ENCODE results near the gene SEPTIN7. TPM values are rescaled to one million over a fixed set of nuclear protein-coding genes. Genes with fewer than 3 reads are reported as not detected.
A peak's percentile ranks its signal among the peaks of the same experiment; 100 is the strongest.

SEPTIN7 gene
- total RNA-seq, 1 donor from 2014 or later, result 151 TPM

DNA sequence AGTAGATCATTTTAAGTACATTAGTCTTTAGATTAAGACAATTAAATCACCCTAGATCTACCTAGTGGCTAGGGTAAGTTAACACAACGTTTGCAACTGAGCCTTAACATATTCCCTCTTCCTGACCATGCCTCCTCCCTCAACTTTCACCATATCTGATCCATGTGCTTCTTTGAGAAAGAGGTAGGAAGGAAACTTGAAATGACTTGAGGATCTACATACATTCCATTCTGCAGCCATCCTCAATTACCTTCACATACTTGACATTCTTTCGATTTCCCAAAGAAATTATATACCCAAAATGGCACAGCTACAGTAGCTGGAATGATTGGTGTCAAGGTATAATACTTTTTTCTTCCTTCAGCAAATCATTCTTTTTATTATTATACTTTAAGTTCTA is 12.9 kb upstream of the SEPTIN7 start:
- Histone ChIP-seq H3K27ac (no peak overlapping the region), H3K36me3 (no peaks in the 10 kb centered on the region), H3K4me3 (no peak overlapping the region), H3K27me3 (no peaks in the 10 kb centered on the region), H3K4me1 (no peaks in the 10 kb centered on the region), H3K9me3 (no peaks in the 10 kb centered on the region)
- TF ChIP-seq POLR2AphosphoS5 (IDR thresholded peaks at IDR 0.05; ENCODE audit: insufficient read depth in 1 of 2, low read depth in 1 of 2) (no peak), POLR2A (IDR thresholded peaks at IDR 0.05) (no peak)
- TF ChIP-seq, protein P1, sequence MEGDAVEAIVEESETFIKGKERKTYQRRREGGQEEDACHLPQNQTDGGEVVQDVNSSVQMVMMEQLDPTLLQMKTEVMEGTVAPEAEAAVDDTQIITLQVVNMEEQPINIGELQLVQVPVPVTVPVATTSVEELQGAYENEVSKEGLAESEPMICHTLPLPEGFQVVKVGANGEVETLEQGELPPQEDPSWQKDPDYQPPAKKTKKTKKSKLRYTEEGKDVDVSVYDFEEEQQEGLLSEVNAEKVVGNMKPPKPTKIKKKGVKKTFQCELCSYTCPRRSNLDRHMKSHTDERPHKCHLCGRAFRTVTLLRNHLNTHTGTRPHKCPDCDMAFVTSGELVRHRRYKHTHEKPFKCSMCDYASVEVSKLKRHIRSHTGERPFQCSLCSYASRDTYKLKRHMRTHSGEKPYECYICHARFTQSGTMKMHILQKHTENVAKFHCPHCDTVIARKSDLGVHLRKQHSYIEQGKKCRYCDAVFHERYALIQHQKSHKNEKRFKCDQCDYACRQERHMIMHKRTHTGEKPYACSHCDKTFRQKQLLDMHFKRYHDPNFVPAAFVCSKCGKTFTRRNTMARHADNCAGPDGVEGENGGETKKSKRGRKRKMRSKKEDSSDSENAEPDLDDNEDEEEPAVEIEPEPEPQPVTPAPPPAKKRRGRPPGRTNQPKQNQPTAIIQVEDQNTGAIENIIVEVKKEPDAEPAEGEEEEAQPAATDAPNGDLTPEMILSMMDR (IDR thresholded peaks at IDR 0.05), result no peak
- intact Hi-C loops (cut with DNase I), result no loop called here
- no peak for DNase-seq (ENCODE audit: extremely low spot score in 2 of 2)

DNA sequence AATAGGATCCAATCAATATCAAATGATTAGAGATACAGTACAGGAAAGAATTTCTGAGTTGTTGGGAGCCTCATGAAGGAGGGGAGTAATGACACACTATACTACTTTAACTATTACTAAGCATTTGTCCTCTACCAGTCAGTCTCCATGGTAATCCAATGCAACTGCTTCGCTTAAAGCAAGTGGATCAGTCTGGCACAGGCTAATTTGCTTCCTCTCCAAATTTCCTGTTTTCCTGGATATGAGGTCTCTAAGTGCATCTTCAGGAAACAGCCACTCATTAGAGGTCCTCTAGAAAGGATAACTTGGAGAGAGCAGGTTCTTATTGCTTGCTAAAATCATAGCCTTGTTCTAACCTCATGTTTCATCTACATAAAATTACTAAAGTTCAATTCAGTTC is 8.4 kb upstream of the SEPTIN7 start:
- Histone ChIP-seq H3K27me3 (no peaks in the 10 kb centered on the region), H3K36me3 (no peaks in the 10 kb centered on the region), H3K4me1 (no peaks in the 10 kb centered on the region), H3K27ac (no peak overlapping the region), H3K9me3 (no peaks in the 10 kb centered on the region), H3K4me3 (no peak overlapping the region)
- TF ChIP-seq, protein P1 (IDR thresholded peaks at IDR 0.05), result no peak
- no peak for TF ChIP-seq POLR2AphosphoS5 (IDR thresholded peaks at IDR 0.05; ENCODE audit: insufficient read depth in 1 of 2, low read depth in 1 of 2)
- no peak for DNase-seq (ENCODE audit: extremely low spot score in 2 of 2)
- intact Hi-C loops (cut with DNase I), result no loop called here

DNA sequence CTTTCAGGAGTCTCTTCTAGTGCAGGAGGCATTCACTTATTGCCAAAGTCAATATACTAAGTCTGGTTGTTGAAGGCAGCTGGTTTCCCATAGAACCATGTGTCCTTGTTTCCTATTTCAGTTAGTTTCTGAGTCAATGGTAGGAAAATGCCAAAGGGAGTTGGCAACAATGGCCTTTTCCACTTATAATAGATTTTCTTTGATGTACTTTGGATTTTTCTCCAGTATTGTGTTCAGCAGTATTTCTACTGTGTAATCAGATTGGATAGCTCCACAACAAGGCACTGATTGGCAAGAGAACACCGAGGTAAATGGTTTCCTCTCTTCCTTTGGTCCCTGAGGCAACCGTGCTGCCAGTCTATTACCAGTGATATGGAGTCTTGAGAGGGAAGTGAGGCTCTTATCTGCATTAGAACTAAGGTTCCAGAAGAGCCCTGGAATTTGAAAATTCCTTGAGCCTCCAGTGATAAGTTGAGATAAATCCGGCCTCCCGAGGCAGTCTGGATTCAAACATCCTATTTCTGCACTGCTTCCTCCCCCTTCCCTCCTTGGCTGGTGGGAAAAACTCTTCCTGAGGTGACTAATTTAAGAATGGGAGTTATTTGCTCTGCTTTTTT is 7.9 kb upstream of the SEPTIN7 start:
- no peak for DNase-seq (ENCODE audit: extremely low spot score in 2 of 2)
- TF ChIP-seq, protein P1 (IDR thresholded peaks at IDR 0.05), result no peak
- TF ChIP-seq POLR2AphosphoS5 (IDR thresholded peaks at IDR 0.05; ENCODE audit: insufficient read depth in 1 of 2, low read depth in 1 of 2) (peak in 1 of 2 donors; percentile 30), POLR2A (IDR thresholded peaks at IDR 0.05) (no peak)
- intact Hi-C loops (cut with DNase I), result no loop called here
- H3K4me3 ChIP-seq, result no peak overlapping the region
- H3K36me3 ChIP-seq, result no peaks in the 10 kb centered on the region
- no peaks in the 10 kb centered on the region for H3K9me3 ChIP-seq
- H3K4me1 ChIP-seq, result no peaks in the 10 kb centered on the region
- H3K27me3 ChIP-seq, result no peaks in the 10 kb centered on the region
- H3K27ac ChIP-seq, result no peak overlapping the region

DNA sequence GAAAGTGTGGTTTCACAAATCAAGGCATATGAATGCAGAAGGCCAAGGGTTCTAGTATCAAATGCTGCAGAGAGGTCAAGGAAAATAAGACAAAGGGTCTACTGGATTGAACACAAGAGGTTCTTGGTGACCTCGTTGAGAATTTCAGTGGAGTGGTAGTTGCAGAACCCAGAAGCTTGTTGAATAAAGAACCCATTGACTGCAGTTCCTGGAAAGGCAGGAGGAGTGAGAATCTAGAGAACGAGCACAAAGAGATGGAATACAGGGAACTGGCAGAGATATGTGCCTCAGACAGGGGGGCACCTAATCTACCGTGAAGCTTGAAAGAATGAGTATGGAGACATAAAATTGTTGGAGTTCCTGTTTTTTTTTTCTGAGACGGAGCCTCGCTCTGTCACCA is 3.5 kb upstream of the SEPTIN7 start:
- no peak overlapping the region for H3K27ac ChIP-seq
- H3K9me3 ChIP-seq, result no peaks in the 10 kb centered on the region
- H3K36me3 ChIP-seq, result no peaks in the 10 kb centered on the region
- no peak for TF ChIP-seq POLR2AphosphoS5 (IDR thresholded peaks at IDR 0.05; ENCODE audit: insufficient read depth in 1 of 2, low read depth in 1 of 2)
- TF ChIP-seq, protein P1 (IDR thresholded peaks at IDR 0.05), result no peak
- no peak for TF ChIP-seq POLR2A (IDR thresholded peaks at IDR 0.05)
- intact Hi-C loops (cut with DNase I), result no loop called here
- no peak for DNase-seq (ENCODE audit: extremely low spot score in 2 of 2)
- H3K4me3 ChIP-seq, result no peak overlapping the region
- H3K4me1 ChIP-seq, result peaks cover 12% of the 10 kb centered on the region
- H3K27me3 ChIP-seq, result no peaks in the 10 kb centered on the region

DNA sequence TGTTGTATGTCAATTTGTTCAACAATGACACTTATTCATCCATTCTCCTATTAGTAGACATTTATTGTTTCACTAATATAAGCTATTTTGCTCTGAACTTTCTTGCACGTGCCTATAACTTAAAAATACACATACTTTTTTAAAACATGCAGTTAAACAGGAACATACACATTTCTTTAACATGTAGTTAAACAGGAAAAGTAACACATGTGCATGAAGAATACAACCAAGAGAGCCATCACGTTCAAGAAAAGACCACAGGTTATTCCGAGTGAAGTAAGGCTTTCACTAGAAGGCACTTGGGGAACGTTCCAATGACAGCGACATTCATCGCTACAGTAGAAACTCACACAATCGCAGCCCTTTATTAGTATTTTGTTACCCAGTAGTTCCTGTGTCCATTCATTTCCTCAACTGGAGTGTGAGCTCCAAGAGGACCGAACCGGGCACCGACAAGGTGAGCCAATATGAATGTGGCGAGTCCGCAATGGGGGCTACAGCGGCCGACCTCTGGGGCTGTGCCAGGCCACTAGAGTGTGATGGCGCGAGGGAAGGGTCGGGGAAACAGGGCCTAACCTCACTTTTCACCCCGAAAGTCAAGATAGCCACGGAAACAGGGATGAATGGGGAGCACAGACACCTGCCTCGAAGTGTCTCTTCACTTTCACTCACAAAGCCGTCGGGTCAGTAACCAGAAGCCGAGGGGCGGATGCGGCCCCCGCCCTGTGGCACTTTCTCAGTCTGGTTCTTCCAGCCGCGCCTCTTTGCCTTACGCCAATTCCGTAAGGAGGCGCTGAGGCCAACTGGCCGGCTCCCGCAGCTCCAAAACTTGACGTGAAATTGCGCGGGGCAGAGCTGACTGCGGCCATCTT is 775 bp upstream of the SEPTIN7 start:
- H3K27ac ChIP-seq, result peak overlapping the region; percentile 99
- H3K27me3 ChIP-seq, result no peaks in the 10 kb centered on the region
- intact Hi-C loops (cut with DNase I), result loop anchor here (10.0 kb wide), 2 partner anchors 45 to 85 kb away; no protein-coding TSS in a partner anchor
- no peaks in the 10 kb centered on the region for H3K36me3 ChIP-seq
- H3K4me3 ChIP-seq, result peak overlapping the region; percentile 71 to 90
- H3K9me3 ChIP-seq, result no peaks in the 10 kb centered on the region
- peaks cover 39% of the 10 kb centered on the region for H3K4me1 ChIP-seq
- DNase-seq (ENCODE audit: extremely low spot score in 2 of 2), result peak in 1 of 2 donors; percentile 89
- TF ChIP-seq POLR2A (IDR thresholded peaks at IDR 0.05) (no peak), POLR2AphosphoS5 (IDR thresholded peaks at IDR 0.05; ENCODE audit: insufficient read depth in 1 of 2, low read depth in 1 of 2) (no peak)
- TF ChIP-seq, protein P1 (IDR thresholded peaks at IDR 0.05), result no peak

Data from vagina (tissue), 2 donors.